Limb (tissue), 2 donors: ENCODE measurements around the gene WDR33.
"Not testable (repeated sequence)": the region's sequence is repeated elsewhere in the genome, so short reads cannot be mapped to it uniquely, and the experiment has no call there.

Experiments
- DNase-seq, 2 donors: peaks; one replicate each; pipeline ENCODE4 v3.0.0-alpha.2; 2016; ENCODE audit errors: extremely low spot score in 2 of 2

WDR33 gene

GRCh38 chr2:127810619-127811396, at the start of gene WDR33:
Gene WDR33 (minus strand): TSS chr2:127811171. CDS start chr2:127770981, 40,190 bp downstream.
- DNase-seq, result peak; percentile 94

GRCh38 chr2:127860130-127860529, 49.2 kb upstream of the WDR33 start:
- DNase-seq, result peak in 1 of 2 donors; percentile 52

GRCh38 chr2:127859712-127860085, 48.7 kb upstream of the WDR33 start:
- DNase-seq, result peak in 1 of 2 donors; percentile 60

GRCh38 chr2:127857265-127857808, 46.4 kb upstream of the WDR33 start:
- DNase-seq, result peak; percentile 32 to 40

GRCh38 chr2:127853671-127854070, 42.7 kb upstream of the WDR33 start:
- DNase-seq, result no peak

- DNase-seq, result no peak
Observed at GRCh38 chr2:127852388-127852787, 41.4 kb upstream of the WDR33 start.

GRCh38 chr2:127847931-127848330, 37.0 kb upstream of the WDR33 start:
- DNase-seq, result no peak

GRCh38 chr2:127844973-127845372, 34.0 kb upstream of the WDR33 start:
- no peak for DNase-seq

GRCh38 chr2:127843677-127844076, 32.7 kb upstream of the WDR33 start:
- no peak for DNase-seq

- DNase-seq, result no peak
Observed at GRCh38 chr2:127841466-127842178, 30.7 kb upstream of the WDR33 start.

GRCh38 chr2:127840893-127841292, 29.9 kb upstream of the WDR33 start:
- no peak for DNase-seq

- DNase-seq, result no peak
Observed at GRCh38 chr2:127834951-127835350, 24.0 kb upstream of the WDR33 start.

GRCh38 chr2:127829845-127830246, 18.9 kb upstream of the WDR33 start:
- no peak for DNase-seq

- DNase-seq, result not testable (repeated sequence)
Observed at GRCh38 chr2:127826708-127827107, 15.7 kb upstream of the WDR33 start.

- DNase-seq, result no peak
Observed at GRCh38 chr2:127826047-127826446, 15.1 kb upstream of the WDR33 start.

- DNase-seq, result no peak
Observed at GRCh38 chr2:127820080-127820668, 9.2 kb upstream of the WDR33 start.

GRCh38 chr2:127818794-127819425, 7.9 kb upstream of the WDR33 start:
- DNase-seq, result no peak

GRCh38 chr2:127818241-127818640, 7.3 kb upstream of the WDR33 start:
- no peak for DNase-seq

GRCh38 chr2:127814677-127815076, 3.7 kb upstream of the WDR33 start:
- no peak for DNase-seq

- not testable (repeated sequence) for DNase-seq
Observed at GRCh38 chr2:127812441-127812840, 1.5 kb upstream of the WDR33 start.
